Measurements from ENCODE around the gene METTL6.
"Not testable (repeated sequence)": the region's sequence is repeated elsewhere in the genome, so short reads cannot be mapped to it uniquely, and the experiment has no call there.

METTL6 gene

DNA sequence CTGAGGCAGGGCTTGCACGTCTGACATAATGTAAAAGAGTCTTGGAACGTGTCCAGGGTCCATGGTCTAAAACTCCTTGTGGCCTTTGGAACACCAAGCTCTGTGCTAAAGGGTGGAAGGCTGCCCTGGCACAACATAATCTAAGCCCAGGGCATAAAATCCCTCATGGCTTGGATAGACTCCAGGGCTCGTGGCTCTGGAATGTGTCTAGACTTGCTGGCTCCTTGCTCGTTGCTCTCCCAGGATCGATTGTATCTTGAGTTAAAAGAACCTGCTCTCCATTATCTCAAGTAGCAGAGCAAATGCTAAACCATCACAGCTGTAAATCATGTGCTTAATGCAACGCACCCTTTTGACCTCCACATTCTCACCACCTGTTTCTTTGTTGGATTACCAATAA lies 63.3 kb downstream of the METTL6 start:
- DNase-seq = not testable (repeated sequence)

DNA sequence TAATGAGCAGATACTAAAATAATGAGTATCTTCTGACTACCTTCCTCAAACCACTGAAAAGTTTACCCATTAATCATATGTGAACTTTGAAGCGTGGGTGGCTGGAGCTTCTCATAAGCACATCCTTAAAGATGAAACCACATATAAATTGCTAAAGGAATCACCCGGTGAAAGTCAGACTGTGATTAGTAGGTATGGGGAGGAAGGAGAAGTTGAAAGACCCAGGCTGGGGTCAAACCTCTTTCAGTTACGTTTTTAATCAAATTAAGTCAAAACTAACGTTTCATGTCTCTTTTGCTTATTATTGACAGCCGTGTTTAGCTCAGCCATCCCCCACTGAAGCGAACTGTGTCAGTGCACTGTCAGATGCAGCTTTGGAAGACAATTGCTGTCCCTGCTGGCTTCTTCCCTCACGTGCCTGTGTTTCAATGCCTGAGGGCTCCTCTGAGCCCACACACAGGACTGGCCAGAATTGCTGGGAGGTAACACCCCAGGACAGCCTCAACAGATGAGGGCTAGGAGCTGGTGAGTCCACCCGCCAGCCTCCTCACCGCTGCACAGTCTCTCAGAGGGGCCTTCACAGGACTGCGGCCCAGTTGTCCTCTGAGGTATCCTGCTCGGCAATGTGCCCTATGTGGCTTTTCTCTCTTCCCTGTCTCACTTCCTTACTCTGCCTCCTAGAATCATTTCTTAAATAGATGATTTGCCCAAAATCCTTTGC lies 65.7 kb downstream of the METTL6 start:
- DNase-seq = peak; percentile 82 to 87

GRCh38 chr3:15360788-15361493 lies 66.4 kb downstream of the METTL6 start:
- peak; percentile 52 to 56 for DNase-seq
